Germinal center (tissue), 1 donor: ENCODE data around the gene KANK2.
A peak's percentile ranks its signal among the peaks of the same experiment; 100 is the strongest.
"Not testable (repeated sequence)": the region's sequence is repeated elsewhere in the genome, so short reads cannot be mapped to it uniquely, and the experiment has no call there.

Experiments
- DNase-seq: peaks from one replicate; pipeline ENCODE4 v3.0.0; 2012; ENCODE audit warnings: mixed read lengths, low spot score

KANK2 gene

GRCh38 chr19:11196406-11197287, 698 bp downstream of the KANK2 start:
- peak; percentile 32 for DNase-seq

GRCh38 chr19:11195681-11196080, 1.7 kb downstream of the KANK2 start:
- DNase-seq, result no peak

GRCh38 chr19:11194656-11195558, 2.4 kb downstream of the KANK2 start:
- DNase-seq, result no peak

- no peak for DNase-seq
These were observed 3.2 kb downstream of the KANK2 start for GRCh38 chr19:11194173-11194572.

- no peak for DNase-seq
These were observed 4.1 kb downstream of the KANK2 start for GRCh38 chr19:11192957-11193939.

- peak; percentile 62 for DNase-seq
These were observed 5.4 kb downstream of the KANK2 start for GRCh38 chr19:11191934-11192333.

GRCh38 chr19:11191273-11191755, 6.0 kb downstream of the KANK2 start:
- peak; percentile 71 for DNase-seq

GRCh38 chr19:11190501-11190900, 6.8 kb downstream of the KANK2 start:
- DNase-seq, result no peak

- DNase-seq, result no peak
These were observed 9.9 kb downstream of the KANK2 start for GRCh38 chr19:11187441-11187840.

GRCh38 chr19:11182994-11183393, 14.4 kb downstream of the KANK2 start:
- no peak for DNase-seq

- no peak for DNase-seq
These were observed 15.9 kb downstream of the KANK2 start for GRCh38 chr19:11181488-11181887.

GRCh38 chr19:11180975-11181374, 16.4 kb downstream of the KANK2 start:
- not testable (repeated sequence) for DNase-seq

- DNase-seq, result no peak
These were observed 17.0 kb downstream of the KANK2 start for GRCh38 chr19:11180346-11180745.

GRCh38 chr19:11179716-11180297, 17.5 kb downstream of the KANK2 start:
- peak; percentile 74 for DNase-seq

GRCh38 chr19:11179145-11179465, 18.2 kb downstream of the KANK2 start:
- not testable (repeated sequence) for DNase-seq

GRCh38 chr19:11177592-11177991, 19.8 kb downstream of the KANK2 start:
- no peak for DNase-seq

- DNase-seq, result no peak
These were observed 20.7 kb downstream of the KANK2 start for GRCh38 chr19:11176466-11177193.

GRCh38 chr19:11175920-11176319, 21.4 kb downstream of the KANK2 start:
- DNase-seq, result no peak

GRCh38 chr19:11174336-11174735, 23.0 kb downstream of the KANK2 start:
- DNase-seq, result no peak

- DNase-seq, result no peak
These were observed 23.7 kb downstream of the KANK2 start for GRCh38 chr19:11173516-11174155.
